Activated gamma-delta T cell treated with Interleukin-2 at 50 U/mL for 16 hours (primary cell): ENCODE measurements around the gene HECTD4.

Experiments
- DNase-seq: peaks from one replicate; pipeline ENCODE4 v3.0.0-alpha.2; 2020

HECTD4 gene

DNA sequence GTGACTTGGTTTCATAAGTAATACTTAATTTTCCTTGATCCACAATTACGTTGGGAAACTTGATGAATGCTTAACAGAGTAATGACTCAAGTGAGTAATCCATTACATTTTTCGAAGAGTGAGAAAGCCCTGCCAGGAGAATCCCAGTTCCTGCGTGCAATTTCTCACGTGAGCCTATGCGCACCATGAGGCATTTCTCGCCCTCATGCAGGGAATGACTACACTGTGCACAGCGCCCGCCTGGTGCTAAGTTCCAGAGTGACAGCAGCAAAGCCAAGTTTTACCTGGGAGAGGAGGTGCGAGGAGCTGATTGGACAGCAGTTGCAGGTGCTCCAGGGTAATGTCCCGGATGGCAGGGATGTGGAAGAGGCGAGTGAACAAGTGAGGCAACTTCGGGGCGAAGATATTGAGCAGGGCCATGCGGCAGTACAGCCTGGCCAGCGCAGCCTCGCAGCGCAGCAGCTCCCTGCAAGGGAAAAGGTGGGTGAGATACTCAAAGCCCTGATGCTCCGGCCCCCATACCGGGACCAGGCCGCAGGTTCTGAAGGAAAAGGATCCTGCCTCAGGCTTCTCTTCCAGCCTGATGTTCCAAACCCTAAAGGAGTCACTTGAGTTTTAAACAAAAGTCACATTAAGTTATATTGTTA is 187.5 kb downstream of the HECTD4 start:
- no peak for DNase-seq

DNA sequence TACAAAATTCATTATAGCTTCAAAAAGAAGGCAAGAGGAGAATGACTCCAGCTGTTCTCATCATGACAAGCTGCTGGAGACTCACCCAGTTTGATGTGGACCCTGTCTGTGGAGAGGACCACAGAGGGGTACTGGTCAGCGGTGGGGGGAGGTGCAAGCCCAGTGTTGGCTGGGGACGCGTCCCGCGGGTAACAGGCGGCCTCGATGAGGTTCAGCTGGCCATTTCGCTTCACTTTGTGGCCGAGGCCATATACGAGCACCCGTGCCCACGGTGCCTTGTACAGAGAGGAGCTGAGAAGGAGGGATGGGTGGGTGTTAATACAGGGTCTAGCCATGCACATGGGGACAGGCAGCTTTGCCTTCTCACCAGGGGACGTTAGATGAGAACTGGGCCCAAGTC is 189.8 kb downstream of the HECTD4 start:
- DNase-seq, result no peak

DNA sequence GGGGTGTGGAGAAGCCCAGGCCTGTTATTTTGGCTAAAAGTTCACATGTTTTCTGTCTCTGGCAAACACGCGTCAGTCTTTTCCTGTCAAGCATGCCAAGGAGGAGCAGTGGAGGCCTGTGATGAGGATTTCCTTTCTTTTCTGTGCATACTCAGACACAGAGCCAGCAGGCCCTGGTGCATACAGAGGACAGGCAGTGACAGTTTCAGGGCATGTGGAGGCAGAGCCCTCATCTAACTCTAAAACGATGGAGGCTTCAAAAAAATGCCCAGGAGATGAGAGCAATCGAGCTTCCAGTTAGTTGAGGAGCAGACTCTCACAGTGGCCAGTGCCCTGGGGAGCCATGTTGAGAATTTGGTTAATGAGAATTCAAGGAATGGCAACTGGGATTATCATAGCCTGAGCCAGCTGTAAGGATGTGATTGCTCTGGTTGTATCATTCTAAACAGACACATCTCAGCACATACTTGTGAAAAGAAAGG is 190.3 kb downstream of the HECTD4 start:
- DNase-seq, result no peak

DNA sequence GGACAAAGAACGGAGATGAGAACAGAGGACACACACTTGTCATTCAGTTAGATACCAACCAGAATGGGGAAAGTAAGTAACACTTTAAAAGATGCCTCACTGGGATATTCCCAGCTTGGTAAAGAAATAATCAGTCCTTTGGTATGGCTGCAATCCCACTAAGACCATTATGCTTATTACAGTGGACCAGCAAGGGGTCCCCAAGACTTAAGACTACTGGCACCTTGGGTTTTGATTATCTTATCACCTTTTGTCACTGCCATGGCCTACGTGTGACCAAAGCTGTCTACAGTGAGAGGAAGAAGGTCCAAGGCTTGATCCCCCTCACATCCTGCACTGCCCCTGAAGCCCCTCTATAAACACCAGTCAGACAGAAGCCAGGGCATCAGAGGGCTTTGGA is 191.0 kb downstream of the HECTD4 start:
- DNase-seq, result no peak

DNA sequence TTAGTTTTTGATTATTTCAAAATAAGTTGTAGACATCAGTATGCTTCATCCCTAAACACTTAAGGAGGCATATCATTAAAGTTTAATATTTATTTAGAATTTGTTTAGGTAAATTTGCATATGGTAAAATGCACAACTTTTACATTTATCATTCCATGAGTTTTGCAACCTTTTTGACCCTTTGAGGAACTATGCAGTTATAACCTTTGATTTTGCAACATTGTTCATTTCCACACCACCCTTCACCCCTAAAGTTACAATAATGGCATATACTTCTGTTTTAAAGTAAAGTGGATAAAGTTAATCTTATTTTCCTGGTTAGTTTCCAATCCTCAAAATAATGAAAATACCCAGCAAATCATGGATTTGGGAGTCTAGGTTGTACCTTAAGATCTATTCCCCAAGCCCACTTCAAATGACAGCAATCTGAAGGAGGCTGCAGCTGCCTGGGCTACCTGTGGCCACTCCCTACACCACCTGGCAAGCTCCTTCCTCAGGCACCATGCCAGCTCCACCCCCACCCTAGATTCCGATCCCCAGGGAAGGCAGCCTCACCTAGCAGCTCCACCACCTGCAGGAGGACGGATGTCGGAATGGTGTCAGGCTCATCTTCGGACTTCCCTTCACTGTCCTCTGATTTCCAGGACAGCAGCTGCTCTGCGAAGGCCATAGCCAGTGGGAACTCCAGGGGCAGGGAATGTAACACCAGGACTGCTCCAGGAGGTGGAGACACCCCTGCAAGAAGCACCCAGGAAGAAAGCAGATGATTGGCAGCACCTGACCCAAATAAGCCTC is 191.8 kb downstream of the HECTD4 start:
- DNase-seq, result no peak

DNA sequence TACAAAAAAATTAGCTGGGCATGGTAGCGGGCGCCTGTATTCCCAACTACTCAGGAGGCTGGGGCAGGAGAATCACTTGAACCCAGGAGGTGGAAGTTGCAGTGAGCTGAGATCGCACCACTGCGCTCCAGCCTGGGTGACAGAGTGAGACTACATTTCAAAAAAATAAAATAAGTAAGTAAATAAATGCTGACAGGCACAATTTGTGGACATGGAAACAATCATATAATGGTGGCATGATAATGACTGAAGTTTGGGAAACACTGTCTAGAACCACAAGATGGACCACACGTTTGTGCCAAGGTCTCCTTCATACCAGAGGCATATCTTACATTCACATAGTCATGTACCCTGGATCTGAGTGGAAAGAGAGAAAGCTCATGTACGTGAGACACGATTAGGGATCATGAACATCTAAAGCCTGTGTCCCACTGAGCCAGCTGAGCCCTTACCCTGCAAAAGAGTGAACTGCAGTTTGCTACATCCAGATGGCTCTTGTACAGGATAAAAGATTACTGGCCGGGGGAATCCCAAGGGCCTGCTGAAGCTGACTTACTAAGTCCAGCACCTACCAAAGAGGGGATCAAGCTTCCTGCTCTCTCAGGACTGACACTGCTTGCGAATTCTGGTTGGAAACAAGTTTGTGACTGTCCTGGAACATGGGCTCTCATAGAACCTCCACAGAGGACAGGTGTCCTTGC is 194.0 kb downstream of the HECTD4 start:
- DNase-seq, result no peak

DNA sequence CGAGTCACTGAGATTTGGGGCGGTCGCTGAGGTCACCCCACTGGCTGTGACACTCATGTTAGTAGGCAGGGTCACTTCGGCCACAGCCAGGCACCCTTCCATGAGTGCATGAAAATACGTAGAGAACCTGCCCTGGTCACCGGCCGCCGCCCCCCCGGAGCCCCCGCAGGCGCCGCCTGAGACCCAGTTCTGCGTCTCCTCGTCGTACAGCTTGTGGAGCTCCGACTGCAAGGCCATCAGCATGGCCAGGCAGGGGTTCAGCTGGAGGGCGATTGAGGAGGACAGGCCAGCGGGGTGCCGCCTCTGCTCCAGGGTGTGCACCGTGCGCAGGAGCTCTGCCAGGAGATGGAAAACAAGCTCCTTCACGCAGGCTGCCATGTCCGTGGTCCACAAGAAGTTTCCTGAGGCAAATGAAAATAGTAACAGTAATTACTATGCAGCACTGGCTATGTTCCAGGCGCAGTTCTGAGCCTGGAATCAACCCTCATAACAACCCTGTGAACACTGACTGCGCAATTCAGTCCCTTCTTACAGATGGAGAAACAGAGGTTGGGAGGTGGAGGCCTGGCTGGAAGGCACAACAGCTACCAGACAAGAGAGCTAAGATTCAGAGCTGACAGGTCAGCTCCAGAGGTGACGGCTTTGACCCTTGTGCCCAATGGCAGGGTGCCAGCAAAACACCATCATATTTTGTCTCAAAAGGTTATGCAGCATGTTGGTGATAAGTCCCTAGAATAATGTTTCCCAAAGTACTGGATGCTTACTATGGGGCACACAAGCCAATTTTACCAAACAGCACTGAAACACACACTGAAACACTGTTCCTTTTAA is 196.9 kb downstream of the HECTD4 start:
- DNase-seq, result no peak

DNA sequence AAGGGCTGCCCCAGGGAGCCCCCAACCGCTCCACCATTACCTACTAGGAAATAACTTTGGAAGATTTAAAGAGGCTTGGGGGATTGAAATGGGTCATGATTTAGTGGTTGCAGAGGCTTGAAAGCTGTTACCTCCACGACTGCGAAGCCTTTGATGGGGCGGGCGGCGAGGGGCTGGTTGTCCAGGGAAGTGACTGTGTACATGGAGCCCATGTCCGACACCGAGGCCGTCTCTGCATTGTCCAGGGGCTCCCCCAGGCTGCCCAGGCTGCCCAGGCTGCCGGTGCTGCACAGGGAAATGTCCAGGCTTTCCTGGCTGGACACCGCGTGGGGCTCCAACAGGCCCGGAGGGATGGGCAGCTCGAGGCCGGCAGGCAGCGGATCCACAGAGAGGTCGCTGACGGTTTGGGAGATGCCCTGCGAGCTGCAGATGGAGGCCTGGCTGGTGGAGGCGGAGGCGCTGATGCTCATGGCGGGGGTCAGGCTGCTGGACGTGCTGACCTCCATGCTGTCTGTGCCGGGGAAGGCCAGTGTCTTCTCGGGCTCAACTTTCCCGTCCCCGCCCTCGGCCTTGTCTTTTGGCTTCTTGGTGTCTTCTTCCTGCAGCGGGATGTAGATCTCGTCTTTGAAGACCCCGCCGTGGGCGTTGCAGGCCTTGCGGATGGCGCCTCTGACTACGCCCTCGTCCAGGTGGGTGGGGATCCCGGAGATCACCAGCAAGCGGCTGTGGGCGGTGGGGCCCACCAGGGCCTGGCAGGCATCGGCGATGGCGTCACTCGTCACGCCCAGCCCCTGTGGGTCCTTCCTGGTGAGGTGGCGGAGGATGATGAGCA is 198.0 kb downstream of the HECTD4 start:
- DNase-seq, result no peak

DNA sequence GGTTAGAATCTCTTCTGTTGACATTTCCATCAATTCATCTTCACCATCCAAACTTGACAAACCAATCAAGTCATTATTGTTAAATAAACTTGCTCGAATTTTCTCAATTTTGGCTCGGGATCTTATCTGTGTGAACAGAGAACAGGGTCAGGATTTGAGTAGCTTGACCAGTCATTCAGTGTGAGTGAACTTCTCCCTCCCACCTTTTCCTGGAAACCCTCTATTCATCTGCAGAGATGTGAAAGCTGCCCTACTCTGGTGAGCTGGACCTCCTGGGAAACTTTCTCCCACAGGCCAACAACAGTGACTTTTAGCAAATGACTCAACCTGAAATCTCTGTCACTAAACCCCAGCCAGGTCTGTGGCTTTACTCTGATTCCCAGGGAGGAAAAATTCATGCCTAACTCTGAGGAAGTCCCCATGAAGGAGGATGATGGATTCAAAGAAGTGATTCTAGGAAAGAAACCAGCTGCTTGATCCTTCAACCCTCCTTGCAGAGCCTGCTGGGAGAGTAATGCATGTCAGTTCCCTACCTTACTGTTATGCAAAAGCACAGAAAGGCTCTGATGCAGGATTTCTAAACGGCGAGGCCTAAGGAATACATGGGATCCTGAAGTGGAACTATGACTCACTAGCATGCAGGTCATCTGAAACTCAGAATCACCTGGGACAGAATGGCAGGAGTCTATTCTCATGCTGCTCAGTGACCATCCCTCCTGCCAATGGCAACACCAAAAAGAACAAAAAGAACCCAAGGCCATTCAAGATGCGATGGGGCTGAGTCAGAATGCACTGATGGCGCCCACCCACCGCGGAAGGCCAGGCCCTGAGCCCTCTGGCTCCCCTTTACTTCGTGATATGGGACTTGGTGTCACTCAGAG is 198.8 kb downstream of the HECTD4 start:
- DNase-seq, result no peak

DNA sequence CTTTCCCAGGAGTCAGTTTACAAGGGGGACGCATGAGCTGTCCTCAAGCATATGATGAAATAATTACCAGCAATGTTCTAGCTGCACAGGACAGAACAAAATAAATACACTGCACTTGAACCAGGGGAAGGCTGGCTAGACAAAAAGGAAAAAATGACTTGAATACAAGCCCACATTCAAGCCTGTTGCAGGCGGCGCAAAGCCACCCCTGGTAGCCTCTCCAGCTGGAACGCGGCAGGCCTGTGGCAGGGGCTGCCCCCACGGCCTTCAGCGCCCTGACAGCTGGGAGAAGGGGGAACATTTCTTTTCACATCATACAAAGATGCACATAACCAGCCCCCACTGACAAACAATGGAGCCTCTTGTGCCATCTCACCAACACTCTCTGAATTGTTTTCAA is 199.7 kb downstream of the HECTD4 start:
- no peak for DNase-seq

DNA sequence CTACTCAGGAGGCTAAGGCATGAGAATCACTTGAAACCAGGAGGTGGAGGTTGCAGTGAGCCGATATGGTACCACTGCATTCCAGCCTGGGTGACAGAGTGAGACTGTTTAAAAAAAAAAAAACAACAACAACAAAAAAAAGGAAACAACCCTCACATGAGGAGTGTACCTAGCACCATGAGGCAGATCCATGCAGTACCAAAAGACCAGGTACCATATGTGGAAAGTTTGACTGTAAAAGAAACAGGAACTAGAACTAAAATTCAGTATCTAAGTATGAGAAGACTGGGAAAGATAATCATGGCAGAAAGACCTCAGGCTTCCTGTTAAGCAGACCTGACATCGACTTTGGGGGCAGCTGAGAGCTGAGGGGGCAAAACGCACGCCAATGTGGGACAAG is 201.8 kb downstream of the HECTD4 start:
- no peak for DNase-seq

DNA sequence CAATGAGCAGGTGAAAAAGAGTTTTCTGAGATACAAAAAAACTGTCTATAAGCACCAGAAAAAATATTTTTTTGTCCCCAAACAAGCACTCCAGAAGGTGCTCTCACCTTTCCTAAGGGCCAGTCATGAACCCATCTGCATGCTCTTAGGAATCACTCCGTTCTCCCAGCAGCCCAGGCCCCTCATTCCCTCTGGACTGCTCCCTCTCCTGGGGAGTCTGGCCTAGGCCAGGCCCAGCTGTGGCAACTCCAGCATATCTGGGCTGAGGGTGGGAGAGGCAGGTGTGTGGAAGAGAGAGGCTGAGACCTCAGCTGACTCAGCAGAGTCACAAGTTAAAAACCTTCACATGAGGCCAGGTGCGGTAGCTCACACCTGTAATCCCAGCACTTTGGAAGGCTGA is 202.3 kb downstream of the HECTD4 start:
- DNase-seq, result no peak

DNA sequence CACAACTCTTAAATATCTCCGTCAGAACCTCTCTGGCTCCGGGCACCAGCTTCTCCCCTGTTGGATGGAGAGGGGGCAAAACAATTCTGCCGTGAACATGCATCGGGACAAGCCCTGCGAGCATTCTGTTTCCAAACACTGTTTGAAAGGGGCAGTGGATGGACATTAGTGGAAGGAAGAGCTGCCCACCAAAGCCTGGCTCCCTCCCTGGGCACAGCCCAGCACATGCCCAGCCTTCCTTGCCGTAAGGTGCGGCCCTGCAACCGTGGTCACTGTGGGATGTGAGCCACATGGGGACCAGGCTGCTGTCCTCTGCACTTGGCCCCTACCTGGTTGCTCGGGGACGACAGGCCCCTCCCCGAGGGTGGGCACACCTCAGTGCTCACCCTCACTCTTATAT is 202.9 kb downstream of the HECTD4 start:
- no peak for DNase-seq

DNA sequence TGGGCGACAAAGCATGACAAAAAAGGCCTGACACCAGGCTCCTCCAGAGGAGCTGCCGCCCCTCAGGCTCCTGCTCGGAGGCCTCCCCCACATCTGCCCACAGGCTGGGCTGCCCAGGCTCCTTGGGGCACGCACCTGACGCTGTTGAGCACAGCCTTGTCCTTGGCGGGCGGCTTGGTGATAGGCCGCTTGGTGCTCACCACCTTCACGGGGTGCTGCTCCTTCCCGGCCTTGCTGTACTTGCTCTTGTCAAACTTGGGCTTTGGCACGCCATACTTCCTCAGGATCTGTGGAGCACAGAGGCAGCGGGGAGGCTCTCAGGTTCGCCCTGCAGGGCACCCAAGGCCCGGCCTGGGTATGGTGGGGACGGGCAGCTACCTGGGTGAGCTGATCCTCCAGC is 203.4 kb downstream of the HECTD4 start:
- no peak for DNase-seq

DNA sequence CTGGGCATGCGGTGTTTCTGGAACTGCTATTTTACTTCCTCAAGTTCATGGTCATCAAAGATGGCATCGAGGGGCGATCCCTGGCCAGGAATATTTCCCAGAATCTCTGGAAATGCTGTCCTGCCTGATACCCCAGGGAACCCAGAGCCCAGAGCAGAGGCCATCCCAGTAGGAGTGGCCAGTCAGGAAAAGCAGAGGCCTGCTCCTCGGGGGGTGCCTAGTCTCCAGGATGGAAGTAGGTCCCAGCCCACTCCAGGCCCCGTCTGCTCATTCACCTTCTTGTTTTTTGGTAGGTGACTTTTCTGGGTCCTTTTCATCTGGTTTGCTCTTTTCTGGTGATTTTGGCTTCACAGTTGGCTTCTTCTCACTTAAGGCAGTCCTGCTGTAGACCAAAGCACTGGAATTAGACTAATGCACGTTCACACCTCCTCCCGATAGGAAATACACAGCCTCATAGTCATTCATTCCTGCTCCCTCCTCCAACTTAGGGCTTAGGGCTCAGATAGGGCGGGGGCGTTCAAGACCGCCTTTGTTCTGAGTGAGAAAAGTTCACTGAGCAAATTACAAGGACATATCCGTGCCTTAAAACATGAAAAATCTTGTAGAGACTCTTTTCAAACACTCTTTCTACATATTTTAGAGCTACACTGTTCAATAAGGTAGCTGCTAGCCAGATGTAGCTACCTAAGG is 205.8 kb downstream of the HECTD4 start:
- DNase-seq, result no peak

DNA sequence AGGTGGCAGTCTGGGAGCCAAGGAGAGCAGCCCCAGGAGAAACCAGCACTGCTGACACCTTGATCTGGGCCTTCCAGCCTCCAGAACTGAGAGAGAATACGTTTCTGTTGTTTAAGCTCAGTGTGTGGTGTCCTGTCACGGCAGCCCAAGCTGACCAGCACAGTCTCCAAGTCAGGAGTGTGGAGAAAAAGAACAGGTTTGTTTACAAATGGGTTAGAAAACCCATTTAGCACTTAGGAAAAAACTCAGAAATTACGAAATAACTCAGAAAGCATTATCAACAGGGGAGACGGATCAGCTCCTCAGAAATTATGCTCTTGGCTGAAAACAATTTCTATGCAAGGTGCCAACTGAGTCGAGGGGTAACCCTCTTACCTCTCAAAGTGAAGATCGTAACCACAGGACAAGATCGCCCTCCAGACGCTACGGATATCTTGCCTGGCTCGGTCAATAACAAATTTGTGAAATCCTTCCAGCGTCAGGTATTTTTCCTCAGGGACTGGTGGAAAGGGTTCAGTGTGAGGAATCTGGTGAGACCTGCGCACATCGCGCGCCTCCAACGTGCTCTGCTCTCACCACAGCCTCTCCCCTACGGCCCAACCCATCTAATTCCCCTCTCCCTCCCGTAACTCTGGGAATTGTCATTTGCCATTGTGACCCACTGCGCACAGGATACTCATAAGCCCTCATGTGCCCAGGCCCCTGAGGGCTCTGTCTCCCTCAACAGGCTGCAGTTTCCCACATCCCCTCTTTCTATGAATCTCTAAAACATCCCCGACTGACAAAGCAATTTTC is 206.7 kb downstream of the HECTD4 start:
- no peak for DNase-seq

DNA sequence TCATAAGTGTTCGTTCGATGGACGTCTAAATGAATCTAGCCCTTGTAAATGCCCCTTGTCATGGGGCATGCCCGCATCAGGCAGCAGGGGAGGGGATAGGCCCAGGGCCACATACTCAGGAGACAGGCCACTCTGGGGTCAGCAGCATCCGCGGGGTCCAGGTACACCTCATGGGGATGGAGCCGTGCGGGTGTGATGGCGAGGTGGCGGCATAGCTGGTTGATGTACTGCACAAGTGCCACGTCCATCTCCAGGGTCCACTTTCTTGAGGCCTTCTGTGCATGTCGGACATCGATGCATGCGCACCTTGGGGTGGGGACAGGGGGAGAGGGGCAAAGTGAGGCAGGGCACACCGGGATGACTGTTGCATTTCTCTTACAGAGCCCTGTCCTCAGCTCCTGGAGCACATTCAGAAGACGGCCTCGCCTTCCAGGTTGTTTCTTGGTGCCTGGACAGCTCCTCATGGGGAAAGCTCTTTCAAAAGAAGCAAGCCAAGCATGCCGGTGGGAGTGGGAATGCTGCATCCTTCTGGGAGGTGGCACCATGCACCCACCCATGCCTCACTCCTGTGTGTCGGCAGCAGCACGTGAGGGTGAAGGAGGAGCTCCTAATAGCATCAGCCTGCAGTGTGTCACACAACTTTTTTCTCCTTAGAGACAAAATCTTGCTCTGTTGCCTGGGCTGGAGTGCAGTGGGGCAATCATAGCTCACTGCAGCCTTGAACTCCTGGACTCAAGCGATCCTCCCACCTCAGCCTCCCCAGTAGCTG is 209.5 kb downstream of the HECTD4 start:
- DNase-seq, result no peak

DNA sequence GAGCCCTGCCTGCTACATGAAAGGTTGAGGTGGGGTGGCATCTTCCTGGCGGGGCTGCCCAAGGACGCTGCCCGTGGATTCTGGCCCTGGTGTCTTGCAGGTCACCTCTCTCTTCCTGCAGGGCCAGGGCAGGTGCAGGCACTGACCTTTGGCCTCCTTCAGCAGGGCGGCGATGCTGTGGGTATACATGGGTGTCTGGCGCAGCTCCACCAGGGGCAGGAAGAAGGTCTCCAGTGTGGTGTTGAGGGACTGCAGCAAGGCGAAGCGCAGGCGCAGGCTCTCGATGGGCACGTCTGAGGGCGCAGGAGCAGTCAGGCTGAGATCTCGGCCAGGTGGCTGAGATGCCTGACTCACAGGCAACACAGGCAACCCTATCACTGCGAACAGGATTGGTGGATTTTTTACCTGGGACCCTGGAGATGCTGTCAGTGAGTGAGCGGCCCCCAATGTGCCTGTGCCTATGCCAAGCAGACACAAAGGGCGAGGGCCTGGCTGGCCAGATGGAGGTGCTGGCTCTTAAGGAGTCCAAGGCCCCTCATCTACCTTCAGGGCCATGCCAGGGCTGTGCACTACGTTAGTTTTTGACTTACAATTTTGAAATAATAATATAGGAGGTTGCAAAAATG is 211.1 kb downstream of the HECTD4 start:
- DNase-seq, result no peak
